NCI-H1092 (cell line): ENCODE data around the gene TNS4.
"Not testable (repeated sequence)": the region's sequence is repeated elsewhere in the genome, so short reads cannot be mapped to it uniquely, and the experiment has no call there.

Experiments used
- DNase-seq: peaks from one replicate; lab custom pipeline; 2025; lab: John Stamatoyannopoulos, UW

The TNS4 gene

DNA sequence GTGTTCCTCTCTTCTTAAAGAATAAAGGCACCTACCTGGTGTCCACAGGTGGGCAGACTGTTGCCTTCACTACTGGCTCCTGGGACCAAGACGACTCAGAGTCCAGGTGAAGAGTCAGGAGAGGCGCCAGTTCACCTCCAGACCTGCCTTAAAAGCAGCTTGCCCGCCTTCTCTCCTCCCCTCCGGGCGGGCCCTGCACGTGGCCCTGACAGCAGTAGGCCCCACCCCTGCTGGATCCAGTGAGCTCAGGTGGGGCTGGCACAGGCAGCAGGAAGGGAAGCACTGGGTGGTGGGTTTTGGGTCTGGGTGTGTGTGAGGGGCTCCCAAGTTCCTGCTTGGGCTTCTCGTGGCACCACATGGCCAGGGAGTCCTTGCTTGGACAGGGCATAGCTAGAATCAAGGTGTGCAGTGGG, at the start of gene TNS4:
Gene TNS4 (minus strand): TSS at position 125 of the 413 bp plus-strand sequence. CDS start 5,198 bp downstream, outside the sequence.
- no peak for DNase-seq

DNA sequence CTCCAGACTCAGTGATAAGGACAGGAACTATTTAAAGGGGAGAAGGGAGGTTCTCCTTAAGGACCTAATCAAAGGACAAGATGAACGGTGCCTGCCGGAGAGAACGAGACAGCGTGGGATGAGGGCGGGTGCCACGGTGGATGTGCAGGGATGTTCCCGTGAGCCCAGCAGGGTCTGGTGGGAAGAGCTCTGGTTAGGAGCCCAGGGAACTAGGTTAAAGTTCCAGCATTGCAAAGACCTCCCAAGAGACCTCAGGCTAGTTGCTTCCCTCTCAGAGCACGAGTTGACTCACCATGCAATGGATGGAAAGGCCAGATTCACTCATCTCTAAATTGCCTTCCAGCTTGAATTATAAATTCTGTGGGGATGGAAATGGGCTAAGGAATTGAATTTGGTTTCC, 49.2 kb upstream of the TNS4 start:
- no peak for DNase-seq

DNA sequence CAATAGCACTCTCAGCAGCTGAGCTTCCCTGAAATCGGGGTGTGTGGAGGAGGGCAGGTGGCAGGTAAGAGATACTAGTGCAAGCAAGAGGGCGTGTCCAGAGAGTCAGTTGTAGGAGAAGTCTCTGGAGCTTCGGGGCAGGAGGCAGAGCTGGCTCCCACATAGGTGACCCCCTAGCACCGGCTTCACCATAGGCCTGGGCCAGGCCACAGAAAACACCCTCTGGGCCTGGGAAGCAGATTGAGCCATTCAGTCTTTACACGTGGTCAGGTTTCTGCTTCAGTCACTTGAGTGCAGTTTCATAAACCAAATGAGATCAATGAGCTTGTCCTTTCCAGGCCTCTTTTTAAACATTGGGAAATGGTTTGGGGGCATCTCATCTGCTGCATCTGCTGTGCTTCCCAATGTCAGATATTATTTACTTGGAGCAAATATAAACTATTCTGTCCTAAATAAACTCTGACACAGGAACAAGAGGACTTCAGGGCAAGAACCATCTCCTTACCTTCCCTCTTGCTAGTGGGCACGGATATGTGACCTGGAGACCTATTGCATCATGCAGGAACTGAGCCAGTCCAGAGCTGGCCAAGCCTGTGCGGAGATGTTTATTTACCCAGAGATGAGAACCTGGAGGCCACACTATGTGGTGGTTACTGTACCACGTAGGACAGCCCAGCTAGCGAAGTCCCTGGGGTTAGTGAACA, 47.7 kb upstream of the TNS4 start:
- DNase-seq, result peak; percentile 12

- no peak for DNase-seq
Observed at GRCh38 chr17:40548491-40548981, 47.1 kb upstream of the TNS4 start.

GRCh38 chr17:40547785-40548478, 46.5 kb upstream of the TNS4 start:
- DNase-seq, result no peak

GRCh38 chr17:40547079-40547784, 45.8 kb upstream of the TNS4 start:
- DNase-seq, result peak; percentile 77

GRCh38 chr17:40546497-40546896, 45.1 kb upstream of the TNS4 start:
- DNase-seq, result not testable (repeated sequence)

DNA sequence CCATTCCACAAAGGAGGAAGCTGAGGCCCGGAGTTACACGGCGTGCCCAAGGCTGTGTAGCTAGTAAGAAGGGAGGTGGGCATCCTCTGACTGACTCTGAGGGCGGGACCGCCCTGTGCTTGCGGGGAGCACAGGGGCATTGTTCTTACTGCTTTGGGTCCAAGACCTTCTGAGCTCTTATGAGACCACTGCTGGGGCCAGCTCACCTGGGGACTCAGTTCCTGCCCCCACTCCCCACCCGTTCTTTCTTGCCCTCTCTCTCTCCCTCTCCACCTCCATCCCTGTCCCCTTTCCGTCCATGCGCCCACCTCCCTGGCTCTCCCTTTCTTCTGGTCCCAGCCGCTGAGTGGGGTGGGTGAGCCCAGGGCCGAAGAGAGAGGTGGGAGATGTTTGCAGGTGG, 44.2 kb upstream of the TNS4 start:
- no peak for DNase-seq

DNA sequence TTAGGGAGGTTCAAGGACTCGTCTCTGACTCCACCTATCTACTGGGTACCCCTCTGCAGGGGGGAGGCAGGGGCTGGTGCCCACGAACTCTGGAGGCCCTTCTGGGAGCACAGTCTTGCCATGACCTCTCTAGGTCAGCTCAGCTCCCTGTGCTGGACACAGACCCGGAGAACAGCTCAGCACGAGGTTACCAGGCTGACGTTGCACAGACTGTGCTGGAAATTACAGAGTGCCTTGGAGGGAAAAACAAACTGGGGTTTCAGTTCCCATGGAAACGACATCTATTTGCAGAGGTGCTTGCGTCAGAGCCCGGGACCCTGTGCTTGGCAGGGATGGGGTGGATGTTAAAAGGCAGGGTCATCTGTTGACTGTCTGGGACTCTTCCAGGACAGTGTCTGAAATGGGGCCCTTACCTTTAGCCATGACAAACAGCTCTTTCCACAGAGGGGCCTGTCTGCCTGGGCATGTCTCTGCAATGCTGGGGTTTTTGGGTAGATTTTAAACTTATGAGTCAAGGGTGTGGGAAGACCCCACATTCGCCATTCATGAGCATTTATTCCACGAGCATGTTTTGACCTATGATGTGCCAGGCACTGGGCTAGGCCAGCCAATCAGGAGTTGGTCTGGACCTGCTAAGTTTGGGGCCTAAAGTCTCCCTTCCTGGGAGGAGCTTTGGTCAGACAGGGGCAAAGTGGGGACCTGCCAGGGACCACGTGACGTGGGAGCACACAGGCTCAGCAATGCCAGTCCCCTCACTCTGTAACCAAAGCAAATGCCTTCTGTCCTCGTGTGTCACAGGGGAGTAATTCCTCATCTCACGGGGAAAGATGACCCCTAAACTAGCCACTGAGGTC, 41.4 kb upstream of the TNS4 start:
- no peak for DNase-seq

- no peak for DNase-seq
Observed at GRCh38 chr17:40541873-40542557, 40.6 kb upstream of the TNS4 start.

GRCh38 chr17:40541060-40541872, 39.8 kb upstream of the TNS4 start:
- DNase-seq, result no peak

- DNase-seq, result no peak
Observed at GRCh38 chr17:40540448-40540847, 39.0 kb upstream of the TNS4 start.

DNA sequence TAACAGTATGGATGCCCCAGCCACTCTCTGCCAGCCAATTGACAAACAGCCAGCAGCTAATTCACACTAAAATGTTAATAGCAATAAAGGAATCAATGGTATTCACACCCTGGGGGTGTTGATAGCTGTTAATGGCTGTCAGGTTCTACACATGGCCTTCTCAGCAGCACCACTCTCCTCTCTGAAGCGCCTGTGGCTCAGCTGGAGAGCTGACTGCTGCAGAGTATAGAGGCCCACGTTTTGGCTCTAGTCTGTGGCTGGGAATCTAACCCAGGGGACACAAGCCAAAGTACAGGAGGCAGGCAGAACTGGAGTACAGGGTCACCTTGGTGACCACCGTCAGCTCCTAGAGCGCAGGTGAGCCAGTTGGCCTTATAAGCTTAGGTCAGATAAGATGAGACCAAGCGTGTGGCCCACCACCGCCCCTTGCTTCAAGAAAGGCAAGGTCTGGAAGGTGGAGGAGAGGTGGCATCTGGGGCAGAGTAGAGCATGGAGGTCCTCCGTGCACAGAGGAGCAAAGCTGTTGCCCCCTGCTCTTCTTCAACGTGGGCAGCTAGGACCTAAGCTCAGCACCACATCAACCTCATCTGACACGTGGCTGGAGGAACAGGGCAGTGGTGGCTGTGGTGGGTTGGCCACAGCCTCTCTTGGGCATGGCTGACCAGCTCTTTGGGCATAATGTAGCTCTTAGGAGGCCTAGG, 38.4 kb upstream of the TNS4 start:
- no peak for DNase-seq

DNA sequence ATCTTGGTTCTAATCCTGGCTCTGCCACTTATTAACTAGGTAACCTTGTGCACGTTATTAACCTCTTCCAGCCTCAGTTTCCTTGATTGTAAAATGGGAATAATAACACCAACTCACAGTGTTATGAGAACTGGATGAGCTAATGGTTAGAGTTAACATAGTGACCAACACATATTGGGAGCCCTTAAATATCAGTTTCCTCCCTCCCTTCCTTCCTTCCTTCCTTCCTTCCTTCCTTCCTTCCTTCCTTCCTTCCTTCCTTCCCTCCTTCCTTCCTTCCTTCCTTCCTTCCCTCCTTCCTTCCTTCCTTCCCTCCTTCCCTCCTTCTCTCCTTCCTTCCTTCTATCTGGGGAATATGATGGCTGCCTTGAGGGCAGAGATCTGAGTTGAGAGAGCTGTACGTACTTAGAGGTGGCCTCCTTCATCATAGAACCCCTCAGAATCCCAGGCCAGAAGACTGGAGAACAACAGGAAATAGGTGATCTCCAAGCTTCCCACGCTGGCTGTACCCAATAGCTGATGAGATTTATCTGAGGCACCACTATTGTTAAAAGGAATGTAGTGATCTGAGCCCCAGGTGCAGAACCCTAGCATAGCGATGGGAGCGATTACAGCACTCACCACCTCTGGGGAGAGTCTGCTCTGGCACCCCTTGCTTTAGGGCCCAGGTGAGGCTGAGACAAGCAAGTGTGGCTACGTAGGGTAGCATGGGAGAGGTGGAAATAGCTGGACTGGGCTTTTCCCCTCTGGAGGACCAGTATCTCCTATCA, 37.7 kb upstream of the TNS4 start:
- no peak for DNase-seq

DNA sequence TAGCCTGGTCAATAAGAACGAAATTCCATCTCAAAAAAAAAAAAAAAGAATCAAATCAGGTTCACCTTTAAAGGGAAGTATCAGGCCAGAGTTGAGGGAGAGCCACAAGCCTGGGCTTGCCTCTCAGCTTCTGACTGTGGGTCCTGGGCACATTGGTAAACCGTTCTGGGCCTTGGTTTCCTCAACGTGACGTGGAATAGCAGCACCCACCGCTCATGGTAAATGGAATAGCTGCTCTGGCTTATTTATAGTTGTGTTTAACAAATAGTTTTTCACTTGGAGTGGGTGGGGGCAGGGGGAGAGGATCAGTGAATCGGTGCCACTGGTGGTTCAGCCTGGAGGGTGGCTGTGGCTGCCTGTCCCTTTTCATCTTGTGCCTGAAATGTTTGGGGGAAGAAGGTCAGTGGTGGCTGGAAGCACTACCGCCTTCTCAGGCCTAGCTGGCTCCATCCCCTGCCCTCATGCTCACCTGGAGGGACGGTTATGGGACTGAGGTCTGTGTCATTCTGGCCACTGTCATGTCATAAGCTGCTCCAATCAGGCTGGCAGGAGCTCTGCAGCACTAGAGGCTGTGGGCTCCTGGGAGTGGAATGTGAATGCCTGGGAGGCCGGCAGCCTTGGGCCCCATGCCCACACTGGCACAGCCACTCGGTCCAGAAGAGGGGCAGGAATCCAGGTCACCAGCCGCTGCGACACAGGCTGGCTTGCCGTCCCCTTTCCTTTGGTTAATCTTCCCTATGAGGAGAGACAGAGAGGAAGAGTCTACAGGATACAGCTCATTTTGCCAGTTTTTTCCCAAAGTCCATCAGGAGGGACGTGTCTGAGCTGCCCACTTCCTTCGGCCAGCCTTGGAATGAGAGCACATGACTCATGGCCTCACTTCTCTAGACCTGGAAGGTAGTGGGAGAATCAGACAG, 36.9 kb upstream of the TNS4 start:
- no peak for DNase-seq

DNA sequence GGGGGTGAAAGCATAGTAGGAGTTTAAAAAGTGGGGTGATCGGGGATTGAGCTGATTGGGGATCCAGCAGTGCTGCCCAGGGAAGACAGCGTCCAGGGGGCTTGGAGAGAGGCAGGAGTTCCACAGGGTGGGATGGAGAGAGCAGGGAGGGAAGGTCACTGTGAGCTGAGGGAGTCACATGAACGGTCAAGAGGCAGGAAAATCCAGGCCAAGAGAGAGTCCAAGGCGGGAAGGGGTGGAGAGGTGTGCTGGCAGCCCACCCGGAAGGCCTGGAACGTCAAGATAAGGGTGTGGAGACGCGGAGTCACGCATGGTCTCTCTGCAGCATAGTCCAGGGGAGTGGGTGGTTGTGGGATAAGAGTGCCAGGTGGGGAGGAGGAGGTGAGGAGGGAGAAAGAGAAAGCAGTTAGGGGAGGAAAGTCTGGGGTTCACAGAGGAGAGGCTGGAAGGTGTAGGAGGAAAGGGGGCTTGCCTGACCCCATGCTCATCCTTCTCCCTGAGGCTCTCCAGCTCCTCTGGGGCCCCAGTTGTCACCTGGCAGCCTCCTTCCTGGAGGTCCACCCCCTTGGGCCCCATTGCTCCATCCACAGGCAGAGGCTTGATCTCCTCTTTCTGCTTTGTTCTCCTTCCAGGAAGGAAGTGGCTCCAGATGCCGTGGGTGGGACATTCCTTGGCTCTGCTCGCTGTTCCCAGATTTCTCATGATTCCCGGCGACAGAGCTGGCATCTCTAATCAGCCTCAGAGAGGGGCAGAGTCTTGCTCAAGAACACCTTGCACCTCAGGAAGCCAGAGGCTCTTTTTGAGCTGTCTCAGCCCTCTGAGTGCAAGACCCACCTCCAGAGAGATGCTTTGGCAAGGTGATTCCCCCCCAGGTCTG, 35.1 kb upstream of the TNS4 start:
- DNase-seq, result no peak

DNA sequence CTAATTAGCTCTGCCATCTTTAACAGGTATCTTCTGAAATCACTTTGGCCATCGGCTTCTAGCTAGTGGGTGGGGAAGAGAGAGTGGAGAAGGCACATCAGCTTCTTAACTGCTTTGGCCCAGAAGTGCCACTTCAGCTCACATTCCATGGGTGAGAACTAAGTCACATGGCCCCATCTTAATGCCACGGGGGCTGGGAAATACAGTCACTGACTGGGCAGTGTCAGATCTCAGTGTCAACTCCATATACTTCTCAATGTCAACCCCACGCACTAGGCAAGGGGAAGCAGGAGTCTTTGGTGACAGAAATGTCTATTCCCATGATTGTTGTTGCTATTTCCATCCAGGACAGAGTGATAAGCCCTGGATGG, 34.5 kb upstream of the TNS4 start:
- no peak for DNase-seq
